Tibial artery (tissue), 4 donors: ENCODE measurements around the gene UBE2K.

Experiments used
- DNase-seq, 2 donors: peaks; one replicate each; pipeline ENCODE4 v3.0.0-alpha.2; 2019
- H3K27ac ChIP-seq, 2 donors: fragments of 200-600 bp; sonication (generic) in 1 of 2; 1 replicate in 1 of 2; 2 replicates in 1 of 2; pipeline ENCODE4 v1.5.1; 2018 to 2019; ENCODE audit warnings: mild to moderate bottlenecking in 1 of 2
- H3K27me3 ChIP-seq, 2 donors: fragments of 200-600 bp; sonication (generic) in 1 of 2; one replicate each; pipeline versions ENCODE4 v1.5.1 to v1.6.0; 2016 to 2019
- H3K36me3 ChIP-seq, 3 donors: fragments of 200-600 bp; sonication (generic) in 2 of 3; one replicate each; pipeline ENCODE4 v1.5.1; 2016 to 2019; ENCODE audit warnings: mild to moderate bottlenecking in 2 of 3
- H3K4me1 ChIP-seq, 4 donors: fragments of 200-600 bp; sonication (generic) in 2 of 4; 1 replicate in 3 of 4; 2 replicates in 1 of 4; pipeline ENCODE4 v1.5.1; 2016 to 2019
- H3K4me3 ChIP-seq, 2 donors: fragments of 200-600 bp; sonication (generic) in 1 of 2; 1 replicate in 1 of 2; 2 replicates in 1 of 2; pipeline ENCODE4 v1.5.1; 2018 to 2019; ENCODE audit warnings: mild to moderate bottlenecking in 2 of 2
- H3K9me3 ChIP-seq, 3 donors: fragments of 200-600 bp; sonication (generic) in 1 of 3; one replicate each; pipeline ENCODE4 v1.5.1; 2016 to 2019
- intact Hi-C: fragments of 100-400 bp; cut with DNase I; formaldehyde crosslinking; loops from one replicate; pipeline ENCODE4 v1.15.0; 2023; ENCODE audit warnings: low total_unique reads
- TF ChIP-seq, protein P1 (sequence below), 2 experiments: fragments of 200-600 bp in 1 of 2; fragments of 450-650 bp in 1 of 2; IDR thresholded peaks; one replicate each; pipeline ENCODE4 v1.5.1; 2017 to 2019; ENCODE audit warnings: antibody characterized with exemption in 2 of 2, mild to moderate bottlenecking in 1 of 2, moderate library complexity in 1 of 2

Gene UBE2K

DNA sequence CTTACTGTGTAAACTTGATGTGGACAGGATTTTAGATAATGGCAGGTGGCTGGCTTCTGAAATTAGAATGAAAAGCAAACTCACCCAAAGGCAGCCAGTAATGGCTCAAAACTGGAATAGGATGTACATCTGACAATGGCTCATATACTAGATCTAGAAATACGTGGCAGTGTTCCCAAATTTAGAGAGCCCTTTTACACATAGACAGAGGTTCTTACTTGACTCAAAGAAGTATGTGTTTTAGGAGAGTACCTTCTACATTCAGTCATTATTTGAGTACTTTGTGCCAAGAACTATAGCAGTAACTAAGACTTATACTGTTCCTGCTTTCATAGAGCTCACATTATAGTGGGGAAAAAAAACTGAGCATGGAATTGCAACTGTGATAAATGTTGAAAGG lies 48.0 kb downstream of the UBE2K start:
- Histone ChIP-seq H3K4me1 (no peaks in the 10 kb centered on the region), H3K9me3 (no peaks in the 10 kb centered on the region), H3K4me3 (no peak overlapping the region), H3K36me3 (peaks cover 0 to 29% (median 13%) of the 10 kb centered on the region in 3 donors), H3K27ac (no peak overlapping the region), H3K27me3 (no peaks in the 10 kb centered on the region)
- intact Hi-C loops, result no loop called here
- DNase-seq, result no peak
- TF ChIP-seq, protein P1, sequence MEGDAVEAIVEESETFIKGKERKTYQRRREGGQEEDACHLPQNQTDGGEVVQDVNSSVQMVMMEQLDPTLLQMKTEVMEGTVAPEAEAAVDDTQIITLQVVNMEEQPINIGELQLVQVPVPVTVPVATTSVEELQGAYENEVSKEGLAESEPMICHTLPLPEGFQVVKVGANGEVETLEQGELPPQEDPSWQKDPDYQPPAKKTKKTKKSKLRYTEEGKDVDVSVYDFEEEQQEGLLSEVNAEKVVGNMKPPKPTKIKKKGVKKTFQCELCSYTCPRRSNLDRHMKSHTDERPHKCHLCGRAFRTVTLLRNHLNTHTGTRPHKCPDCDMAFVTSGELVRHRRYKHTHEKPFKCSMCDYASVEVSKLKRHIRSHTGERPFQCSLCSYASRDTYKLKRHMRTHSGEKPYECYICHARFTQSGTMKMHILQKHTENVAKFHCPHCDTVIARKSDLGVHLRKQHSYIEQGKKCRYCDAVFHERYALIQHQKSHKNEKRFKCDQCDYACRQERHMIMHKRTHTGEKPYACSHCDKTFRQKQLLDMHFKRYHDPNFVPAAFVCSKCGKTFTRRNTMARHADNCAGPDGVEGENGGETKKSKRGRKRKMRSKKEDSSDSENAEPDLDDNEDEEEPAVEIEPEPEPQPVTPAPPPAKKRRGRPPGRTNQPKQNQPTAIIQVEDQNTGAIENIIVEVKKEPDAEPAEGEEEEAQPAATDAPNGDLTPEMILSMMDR (IDR thresholded peaks at IDR 0.05), result no peak

DNA sequence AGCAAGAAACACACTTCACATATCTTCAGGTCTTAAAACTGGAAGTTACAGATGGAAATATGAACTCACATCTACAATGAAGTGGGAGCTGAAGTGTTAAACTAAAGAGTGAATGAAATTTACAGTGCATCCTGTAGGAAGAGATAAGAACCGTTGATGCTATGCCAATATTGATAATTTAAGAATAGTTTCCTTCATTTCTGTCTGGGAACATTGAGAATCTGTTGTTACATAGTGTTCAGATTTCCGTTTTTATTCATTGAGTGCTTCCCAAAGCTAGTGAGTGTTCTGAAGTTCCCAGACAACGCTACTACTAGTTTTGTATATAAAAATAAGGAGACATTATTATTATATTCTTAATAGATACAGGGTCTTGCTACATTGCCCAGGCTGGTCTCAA lies 52.3 kb downstream of the UBE2K start:
- Histone ChIP-seq H3K4me3 (no peak overlapping the region), H3K27ac (no peak overlapping the region), H3K4me1 (no peaks in the 10 kb centered on the region), H3K9me3 (no peaks in the 10 kb centered on the region), H3K27me3 (no peaks in the 10 kb centered on the region), H3K36me3 (peaks cover 0 to 29% (median 13%) of the 10 kb centered on the region in 3 donors)
- TF ChIP-seq, protein P1 (IDR thresholded peaks at IDR 0.05), result no peak
- intact Hi-C loops, result no loop called here
- no peak for DNase-seq

DNA sequence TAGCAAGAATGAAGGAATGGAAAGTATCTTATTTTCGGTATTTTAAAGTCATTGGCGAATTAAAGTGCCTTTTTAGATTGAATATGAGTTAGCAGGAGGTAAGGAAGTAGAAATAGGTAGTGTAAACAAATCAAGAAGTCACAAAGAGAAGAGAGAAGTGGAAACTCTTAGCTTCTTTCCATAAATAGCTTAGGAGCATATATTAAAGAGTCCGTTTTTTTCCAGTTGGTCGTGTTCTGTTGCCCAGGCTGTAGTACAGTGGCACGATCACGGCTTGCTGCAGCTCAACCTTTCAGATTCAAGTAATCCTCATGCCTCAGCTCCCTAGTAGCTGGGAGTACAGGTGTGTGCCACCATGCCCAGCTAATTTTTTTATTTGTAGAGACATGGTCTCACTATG lies 56.4 kb downstream of the UBE2K start:
- intact Hi-C loops, result no loop called here
- Histone ChIP-seq H3K4me3 (no peak overlapping the region), H3K36me3 (peaks cover 4 to 37% (median 12%) of the 10 kb centered on the region in 3 donors), H3K27me3 (no peaks in the 10 kb centered on the region), H3K9me3 (no peaks in the 10 kb centered on the region), H3K27ac (no peak overlapping the region), H3K4me1 (no peaks in the 10 kb centered on the region)
- TF ChIP-seq, protein P1 (IDR thresholded peaks at IDR 0.05), result no peak
- DNase-seq, result no peak

DNA sequence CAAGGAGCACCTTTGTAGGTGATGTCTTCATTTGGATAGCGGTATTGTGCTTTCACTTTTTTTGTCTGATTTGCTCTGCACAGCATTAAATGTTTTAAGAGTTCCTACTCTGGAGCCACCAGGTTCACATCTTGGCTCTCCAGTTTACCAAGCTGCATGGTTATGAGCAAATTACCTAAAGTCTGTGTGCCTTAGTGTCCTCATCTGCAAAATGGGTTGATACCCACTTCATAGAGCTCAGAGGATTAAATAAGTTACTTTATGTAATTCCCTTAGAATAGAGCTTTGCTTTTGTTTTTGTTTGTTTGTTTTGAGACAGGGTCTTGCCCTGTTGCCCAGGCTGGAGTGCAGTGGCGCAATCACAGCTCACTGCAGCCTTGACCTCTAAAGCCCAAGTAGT lies 58.2 kb downstream of the UBE2K start:
- no peak for DNase-seq
- no peaks in the 10 kb centered on the region for H3K9me3 ChIP-seq
- no peak overlapping the region for H3K27ac ChIP-seq
- intact Hi-C loops, result no loop called here
- TF ChIP-seq, protein P1 (IDR thresholded peaks at IDR 0.05), result no peak
- H3K4me3 ChIP-seq, result no peak overlapping the region
- no peaks in the 10 kb centered on the region for H3K27me3 ChIP-seq
- H3K36me3 ChIP-seq, result peaks cover 10 to 54% (median 22%) of the 10 kb centered on the region in 3 donors
- no peaks in the 10 kb centered on the region for H3K4me1 ChIP-seq

DNA sequence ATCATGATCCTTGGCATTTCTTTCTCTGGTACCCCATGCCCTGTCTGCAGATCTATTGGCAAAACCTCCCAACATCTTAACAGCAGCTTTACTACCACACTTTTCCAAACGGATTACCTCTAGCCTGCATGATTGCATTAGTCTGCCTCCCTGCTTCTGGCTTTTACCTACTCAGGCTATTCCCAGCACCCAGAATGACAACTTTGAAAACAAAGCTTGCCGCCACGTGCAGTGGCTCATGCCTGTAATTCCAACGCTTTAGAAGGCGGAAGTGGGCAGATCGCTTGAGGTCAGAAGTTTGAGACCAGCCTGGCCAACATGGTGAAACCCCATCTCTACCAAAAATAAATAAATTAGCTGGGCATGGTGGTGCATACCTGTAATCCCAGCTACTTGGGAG lies 60.2 kb downstream of the UBE2K start:
- Histone ChIP-seq H3K27ac (no peak overlapping the region), H3K27me3 (no peaks in the 10 kb centered on the region), H3K36me3 (peaks cover 20 to 60% (median 36%) of the 10 kb centered on the region in 3 donors), H3K4me1 (no peaks in the 10 kb centered on the region), H3K4me3 (no peak overlapping the region), H3K9me3 (no peaks in the 10 kb centered on the region)
- intact Hi-C loops, result no loop called here
- DNase-seq, result no peak
- TF ChIP-seq, protein P1 (IDR thresholded peaks at IDR 0.05), result no peak

DNA sequence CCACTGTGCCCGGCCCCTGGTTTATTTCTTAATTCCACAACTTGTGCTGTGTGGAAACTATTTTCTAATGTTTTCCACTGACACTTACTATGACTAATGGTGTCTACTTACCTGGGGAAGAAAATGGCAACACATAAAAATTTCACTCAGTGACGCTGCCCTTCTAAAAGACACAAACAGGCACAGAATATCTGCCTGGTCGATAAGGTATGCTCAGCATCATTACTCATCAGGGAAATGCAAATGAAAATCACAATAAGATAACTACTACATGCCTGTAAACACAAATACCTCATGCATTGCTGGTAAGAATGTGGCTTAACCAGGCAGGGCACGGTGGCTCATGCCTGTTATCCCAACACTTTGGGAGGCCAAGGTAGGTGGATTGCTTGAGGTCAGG lies 61.6 kb downstream of the UBE2K start:
- Histone ChIP-seq H3K9me3 (no peaks in the 10 kb centered on the region), H3K27ac (no peak overlapping the region), H3K27me3 (no peaks in the 10 kb centered on the region), H3K4me1 (no peaks in the 10 kb centered on the region), H3K4me3 (no peak overlapping the region), H3K36me3 (peaks cover 20 to 74% (median 39%) of the 10 kb centered on the region in 3 donors)
- TF ChIP-seq, protein P1 (IDR thresholded peaks at IDR 0.05), result no peak
- DNase-seq, result no peak
- intact Hi-C loops, result no loop called here
